ENCODE results near the gene PPP2R5E. TPM values are rescaled to one million over a fixed set of nuclear protein-coding genes. Genes with fewer than 3 reads are reported as not detected.

Gene PPP2R5E
- total RNA-seq, 1 experiment from 2014 or later = 45.0 TPM

DNA sequence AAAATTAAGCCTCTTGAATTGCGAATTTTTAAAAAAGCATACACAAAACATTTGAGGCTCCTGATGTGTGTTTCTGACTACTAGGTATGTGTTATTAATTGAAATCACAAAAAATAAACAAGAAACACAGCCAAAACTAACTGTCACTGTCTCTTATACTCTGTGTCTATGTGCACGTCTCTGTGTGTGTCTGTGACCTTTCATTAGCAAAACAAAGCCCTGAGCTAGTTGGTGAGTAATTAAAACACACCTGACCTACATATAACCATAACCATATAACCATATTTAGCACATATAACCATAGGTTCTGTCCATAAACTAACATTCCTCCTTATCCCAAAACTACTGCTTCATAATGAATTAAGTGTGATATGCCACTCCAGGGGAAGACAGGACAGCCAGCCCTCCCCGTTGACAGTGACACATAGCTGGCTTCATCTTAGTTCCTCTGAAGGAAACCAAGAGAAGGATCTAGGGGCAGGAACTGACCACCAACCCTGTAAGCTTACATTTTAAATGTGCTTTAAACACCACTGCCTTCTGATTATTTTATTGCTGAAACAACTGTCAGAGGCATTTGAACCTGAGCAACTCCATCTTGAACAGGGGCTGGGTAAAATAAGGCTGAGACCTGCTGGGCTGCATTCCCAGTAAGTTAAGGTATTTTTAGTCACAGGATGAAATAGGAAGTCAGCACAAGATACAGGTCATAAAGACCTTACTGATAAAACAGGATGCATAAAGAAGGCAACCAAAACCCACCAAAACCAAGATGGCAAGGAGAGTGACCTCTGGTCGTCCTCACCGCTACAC, 106.7 kb downstream of the PPP2R5E start:
- peaks cover 12 to 15% of the 10 kb centered on the region in 2 experiments for H3K4me1 ChIP-seq (ENCODE audit: control insufficient read depth in 1 of 2, insufficient read depth in 2 of 2, low read length in 2 of 2)
- no TSS peak for BruUV-seq (replicated peaks)
- no peaks in the 10 kb centered on the region for H3K27me3 ChIP-seq (ENCODE audit: insufficient read depth, low read length)
- no peak overlapping the region for H2AFZ ChIP-seq (ENCODE audit: low read depth, low read length, poor library complexity, severe bottlenecking)
- H3K4me2 ChIP-seq (ENCODE audit: low read length) = no peak overlapping the region
- no peak for DNase-seq (ENCODE audit: low read depth, low spot score)
- no peak for TF ChIP-seq SP1 (IDR thresholded peaks at IDR 0.05; ENCODE audit: low read depth)
- no peak for TF ChIP-seq YY1 (IDR thresholded peaks at IDR 0.05; ENCODE audit: extremely low read depth, insufficient replicate concordance, low read depth, low read length)
- TF ChIP-seq EGR1 (IDR thresholded peaks at IDR 0.05; ENCODE audit: low read depth) = no peak
- no peak for TF ChIP-seq ZNF274 (IDR thresholded peaks at IDR 0.05; ENCODE audit: low read depth, low read length)
- no peak for TF ChIP-seq ELF1 (IDR thresholded peaks at IDR 0.05; ENCODE audit: borderline replicate concordance, low read depth)
- TF ChIP-seq RAD21 (IDR thresholded peaks at IDR 0.05; ENCODE audit: low read depth) = no peak
- no peak for TF ChIP-seq SIN3A (IDR thresholded peaks at IDR 0.05; ENCODE audit: low read depth)
- no peak for TF ChIP-seq TCF7L2 (IDR thresholded peaks at IDR 0.05; ENCODE audit: borderline replicate concordance, extremely low read depth, insufficient read depth, insufficient read length)
- no peak for TF ChIP-seq JUND (IDR thresholded peaks at IDR 0.05)
- TF ChIP-seq CBX3 (IDR thresholded peaks at IDR 0.05; ENCODE audit: low read depth) = no peak
- TF ChIP-seq POLR2A (IDR thresholded peaks at IDR 0.05; ENCODE audit: borderline replicate concordance, extremely low read depth, insufficient read depth, insufficient read length) = no peak
- TF ChIP-seq, protein P1, sequence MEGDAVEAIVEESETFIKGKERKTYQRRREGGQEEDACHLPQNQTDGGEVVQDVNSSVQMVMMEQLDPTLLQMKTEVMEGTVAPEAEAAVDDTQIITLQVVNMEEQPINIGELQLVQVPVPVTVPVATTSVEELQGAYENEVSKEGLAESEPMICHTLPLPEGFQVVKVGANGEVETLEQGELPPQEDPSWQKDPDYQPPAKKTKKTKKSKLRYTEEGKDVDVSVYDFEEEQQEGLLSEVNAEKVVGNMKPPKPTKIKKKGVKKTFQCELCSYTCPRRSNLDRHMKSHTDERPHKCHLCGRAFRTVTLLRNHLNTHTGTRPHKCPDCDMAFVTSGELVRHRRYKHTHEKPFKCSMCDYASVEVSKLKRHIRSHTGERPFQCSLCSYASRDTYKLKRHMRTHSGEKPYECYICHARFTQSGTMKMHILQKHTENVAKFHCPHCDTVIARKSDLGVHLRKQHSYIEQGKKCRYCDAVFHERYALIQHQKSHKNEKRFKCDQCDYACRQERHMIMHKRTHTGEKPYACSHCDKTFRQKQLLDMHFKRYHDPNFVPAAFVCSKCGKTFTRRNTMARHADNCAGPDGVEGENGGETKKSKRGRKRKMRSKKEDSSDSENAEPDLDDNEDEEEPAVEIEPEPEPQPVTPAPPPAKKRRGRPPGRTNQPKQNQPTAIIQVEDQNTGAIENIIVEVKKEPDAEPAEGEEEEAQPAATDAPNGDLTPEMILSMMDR (IDR thresholded peaks at IDR 0.05 in 2 of 3, conservative IDR thresholded peaks at IDR 0.05 in 1 of 3; ENCODE audit: borderline replicate concordance in 1 of 3, insufficient read depth in 1 of 3, low read depth in 2 of 3, low read length in 2 of 3) = no peak
- TF ChIP-seq ZFX (IDR thresholded peaks at IDR 0.05) = no peak
- TF ChIP-seq ATF3 (IDR thresholded peaks at IDR 0.05) = no peak
- no peak for TF ChIP-seq EZH2phosphoT487 (IDR thresholded peaks at IDR 0.05; ENCODE audit: borderline replicate concordance)
- no peak overlapping the region for H3K9ac ChIP-seq (ENCODE audit: low read length)
- no peak overlapping the region for H3K27ac ChIP-seq (ENCODE audit: low read depth, low read length)
- no peaks in the 10 kb centered on the region for H3K9me3 ChIP-seq (ENCODE audit: control insufficient read depth in 1 of 2, insufficient read depth in 1 of 2, low read depth in 1 of 2, low read length in 2 of 2)
- H3K36me3 ChIP-seq (ENCODE audit: control insufficient read depth in 1 of 2, insufficient read depth in 2 of 2, low read length in 2 of 2) = no peaks in the 10 kb centered on the region
- intact Hi-C loops (cut with micrococcal nuclease) = no loop called here
- POLR2A ChIA-PET = no interaction called here
- peaks cover 69% of the 10 kb centered on the region for H3K79me2 ChIP-seq (ENCODE audit: insufficient read depth, low read length)
- H4K20me1 ChIP-seq (ENCODE audit: insufficient read depth) = peaks cover 8% of the 10 kb centered on the region; the same call in 1 of the 2 replicates
- RAD21 ChIA-PET (ENCODE audit: low non-redundant PET in 1 of 2, low total read pairs in 2 of 2, uncharacterized antibody in 2 of 2, unreplicated experiment in 2 of 2) = no interaction called here
- no peak for ATAC-seq
- no peak overlapping the region for H3K4me3 ChIP-seq (replicated peaks in 1 of 2; ENCODE audit: low read depth in 1 of 2, low read length in 2 of 2)
- CTCF ChIA-PET = no interaction called here
- H3K9me2 ChIP-seq (ENCODE audit: insufficient read depth) = no peaks in the 10 kb centered on the region
